SK-N-SH treated with all-trans-retinoic acid at 6 μM for 48 hours (cell line): ENCODE data around the gene DYNC1I1.

ENCODE experiments used
- ATAC-seq: fragments of 200-7000 bp; cut with Tn5 transposase; 3 replicates; pipeline ENCODE4 v1.9.1; 2020; ENCODE audit warnings: mild to moderate bottlenecking, moderate library complexity
- ARNTL ChIP-seq: fragments of 450-650 bp; formaldehyde crosslinking; IDR thresholded peaks from 2 replicates; pipeline ENCODE4 v1.5.0; 2020; ENCODE audit warnings: low read depth, mild to moderate bottlenecking, moderate library complexity, borderline replicate concordance
- BACH2 ChIP-seq: fragments of 250-450 bp; sonication (Bioruptor Pico); IDR thresholded peaks from 2 replicates; pipeline ENCODE4 v1.9.0; 2021; ENCODE audit warnings: mild to moderate bottlenecking, borderline replicate concordance
- CREB5 ChIP-seq: fragments of 250-450 bp; sonication (Bioruptor Pico); IDR thresholded peaks from 2 replicates; pipeline ENCODE4 v1.5.1; 2020; ENCODE audit warnings: low read depth, mild to moderate bottlenecking, moderate library complexity
- CSDC2 ChIP-seq: fragments of 250-450 bp; sonication (Bioruptor Pico); IDR thresholded peaks from 2 replicates; pipeline ENCODE4 v1.5.0; 2020; ENCODE audit warnings: mild to moderate bottlenecking, moderate library complexity
- ESRRG ChIP-seq: fragments of 250-450 bp; sonication (Bioruptor Pico); IDR thresholded peaks from 2 replicates; pipeline ENCODE4 v1.6.1; 2021; ENCODE audit warnings: mild to moderate bottlenecking
- GLIS3 ChIP-seq: fragments of 250-450 bp; sonication (Bioruptor Pico); IDR thresholded peaks from 2 replicates; pipeline ENCODE4 v1.5.0; 2020; ENCODE audit warnings: mild to moderate bottlenecking, moderate library complexity
- ISL1 ChIP-seq: fragments of 250-450 bp; sonication (Bioruptor Pico); IDR thresholded peaks from 2 replicates; pipeline ENCODE4 v2.1.2; 2022; ENCODE audit warnings: mild to moderate bottlenecking, moderate library complexity
- OSR1 ChIP-seq: fragments of 250-450 bp; sonication (Bioruptor Pico); IDR thresholded peaks from 2 replicates; pipeline ENCODE4 v1.8.0; 2022; ENCODE audit warnings: moderate library complexity, mild to moderate bottlenecking, inconsistent platforms
- PATZ1 ChIP-seq: fragments of 250-450 bp; sonication (Bioruptor Pico); IDR thresholded peaks from 2 replicates; pipeline ENCODE4 v1.8.0; 2020; ENCODE audit warnings: mild to moderate bottlenecking, moderate library complexity, borderline replicate concordance
- POU6F1 ChIP-seq: fragments of 250-450 bp; sonication (Bioruptor Pico); IDR thresholded peaks from 2 replicates; pipeline ENCODE4 v1.8.0; 2021; ENCODE audit warnings: low read depth, mild to moderate bottlenecking, moderate library complexity, borderline replicate concordance
- PPARA ChIP-seq: fragments of 250-450 bp; sonication (Bioruptor Pico); IDR thresholded peaks from 2 replicates; pipeline ENCODE4 v1.5.0; 2020; ENCODE audit warnings: mild to moderate bottlenecking, borderline replicate concordance
- SNAI2 ChIP-seq: fragments of 250-450 bp; sonication (Bioruptor Pico); IDR thresholded peaks from 2 replicates; pipeline ENCODE4 v1.5.0; 2020; ENCODE audit warnings: mild to moderate bottlenecking, moderate library complexity
- TOX ChIP-seq: fragments of 250-450 bp; sonication (Bioruptor Pico); IDR thresholded peaks from 2 replicates; pipeline ENCODE4 v1.8.0; 2021; ENCODE audit warnings: mild to moderate bottlenecking, moderate library complexity, borderline replicate concordance
- TSHZ2 ChIP-seq: fragments of 250-450 bp; sonication (Bioruptor Pico); IDR thresholded peaks from 2 replicates; pipeline ENCODE4 v1.5.0; 2020; ENCODE audit warnings: mild to moderate bottlenecking, moderate library complexity
- ZC3H10 ChIP-seq: fragments of 250-450 bp; sonication (Bioruptor Pico); IDR thresholded peaks from 2 replicates; pipeline ENCODE4 v1.5.1; 2021; ENCODE audit warnings: mild to moderate bottlenecking, moderate library complexity
- ZFP3 ChIP-seq: fragments of 250-450 bp; sonication (Bioruptor Pico); IDR thresholded peaks from 2 replicates; pipeline ENCODE4 v1.5.0; 2020; ENCODE audit warnings: mild to moderate bottlenecking, moderate library complexity
- ZFP30 ChIP-seq: fragments of 450-650 bp; formaldehyde crosslinking; IDR thresholded peaks from 2 replicates; pipeline ENCODE4 v1.5.0; 2022; ENCODE audit warnings: mild to moderate bottlenecking, moderate library complexity
- ZNF565 ChIP-seq: fragments of 450-650 bp; formaldehyde crosslinking; conservative IDR thresholded peaks from 2 replicates; pipeline ENCODE4 v1.5.0; 2020; ENCODE audit warnings: low read depth, mild to moderate bottlenecking, moderate library complexity
- ZNF70 ChIP-seq: fragments of 450-650 bp; formaldehyde crosslinking; IDR thresholded peaks from 2 replicates; pipeline ENCODE4 v1.5.0; 2020; ENCODE audit warnings: mild to moderate bottlenecking, moderate library complexity
- ZNF8 ChIP-seq: fragments of 450-650 bp; formaldehyde crosslinking; IDR thresholded peaks from 2 replicates; pipeline ENCODE4 v1.5.0; 2020; ENCODE audit warnings: mild to moderate bottlenecking, moderate library complexity

Gene DYNC1I1

GRCh38 chr7:95811846-95812445 is 39.6 kb downstream of the DYNC1I1 start (continued):
- TF ChIP-seq PATZ1 (CRISPR knock-in tag) (0 out of 2 replicates have a peak, but pooled peaks have one; percentile 33), ARNTL (CRISPR knock-in tag) (no peak)
- TF ChIP-seq, all 23 proteins: peak for 7

GRCh38 chr7:95814721-95815120 is 42.4 kb downstream of the DYNC1I1 start:
- TF ChIP-seq CSDC2 (CRISPR knock-in tag) (no peak), PPARA (CRISPR knock-in tag) (no peak), OSR1 (CRISPR knock-in tag) (no peak)
- ATAC-seq: no peak

GRCh38 chr7:95817866-95818640 is 45.7 kb downstream of the DYNC1I1 start:
- no peak for ATAC-seq
- TF ChIP-seq POU6F1 (CRISPR knock-in tag) (no peak), CSDC2 (CRISPR knock-in tag) (no peak), GLIS3 (CRISPR knock-in tag) (no peak), PATZ1 (CRISPR knock-in tag) (no peak), PPARA (CRISPR knock-in tag) (no peak)

GRCh38 chr7:95820778-95821177 is 48.4 kb downstream of the DYNC1I1 start:
- TF ChIP-seq CSDC2 (CRISPR knock-in tag): no peak
- TF ChIP-seq ZFP30: no peak
- no peak for TF ChIP-seq ESRRG
- TF ChIP-seq BACH2 (CRISPR knock-in tag): no peak
- no peak for TF ChIP-seq OSR1 (CRISPR knock-in tag)
- TF ChIP-seq ARNTL (CRISPR knock-in tag): no peak
- TF ChIP-seq TSHZ2 (CRISPR knock-in tag): no peak
- no peak for TF ChIP-seq CREB5
- TF ChIP-seq ISL1 (CRISPR knock-in tag): no peak
- no peak for TF ChIP-seq POU6F1 (CRISPR knock-in tag)
- no peak for TF ChIP-seq ZC3H10 (CRISPR knock-in tag)
- no peak for TF ChIP-seq PPARA (CRISPR knock-in tag)
- no peak for TF ChIP-seq PATZ1 (CRISPR knock-in tag)
- TF ChIP-seq ZNF8: no peak
- no peak for TF ChIP-seq SNAI2 (CRISPR knock-in tag)
- no peak for TF ChIP-seq ZNF70
- no peak for TF ChIP-seq TOX (CRISPR knock-in tag)
- no peak for TF ChIP-seq ZNF565 (CRISPR knock-in tag)
- TF ChIP-seq ZFP3: no peak
- no peak for ATAC-seq
